Naive thymus-derived CD8-positive, alpha-beta T cell (primary cell): ENCODE results near the gene PARVA. TPM values are rescaled to one million over a fixed set of nuclear protein-coding genes. Genes with fewer than 3 reads are reported as not detected.
A peak's percentile ranks its signal among the peaks of the same experiment; 100 is the strongest.

ENCODE experiments used
- ATAC-seq, 2 donors: fragments of 150-1000 bp; cut with Tn5 transposase in 1 of 2; sonication (Bioruptor Pico), chemical (Tn5 transposase) in 1 of 2; 1 replicate in 1 of 2; 2 replicates in 1 of 2; pipeline ENCODE4 v1.10.0; 2021; ENCODE audit warnings: mild to moderate bottlenecking in 2 of 2, moderate library complexity in 2 of 2
- POLR2A ChIA-PET: fragments of 350-600 bp; sonication (Branson Sonifier 250); formaldehyde crosslinking; loops from one replicate; lab custom pipeline; 2021; ENCODE audit warnings: antibody characterized with exemption; lab: Charles Lee
- DNase-seq, 10 donors: peaks; one replicate each; pipeline versions ENCODE4 v3.0.0 to v3.0.0-alpha.2; 2020 to 2022
- H3K27ac Mint-ChIP-seq, 10 donors: one replicate each; pipeline ENCODE4 v1.8.0; 2020 to 2022; ENCODE audit warnings: mild to moderate bottlenecking in 10 of 10, mixed read lengths in 10 of 10, moderate library complexity in 4 of 10, inconsistent platforms in 1 of 10
- H3K27me3 Mint-ChIP-seq, 5 donors: one replicate each; pipeline ENCODE4 v1.8.0; 2021 to 2022; ENCODE audit warnings: mixed read lengths in 5 of 5
- H3K36me3 Mint-ChIP-seq, 3 donors: one replicate each; pipeline ENCODE4 v1.8.0; 2020 to 2022; ENCODE audit warnings: mixed read lengths in 3 of 3, mild to moderate bottlenecking in 2 of 3, inconsistent platforms in 1 of 3
- H3K4me1 Mint-ChIP-seq, 4 donors: one replicate each; pipeline ENCODE4 v1.8.0; 2021 to 2022; ENCODE audit warnings: mixed read lengths in 4 of 4
- H3K4me3 Mint-ChIP-seq, 10 donors: one replicate each; pipeline ENCODE4 v1.8.0; 2020 to 2022; ENCODE audit warnings: mild to moderate bottlenecking in 10 of 10, mixed read lengths in 10 of 10, moderate library complexity in 6 of 10, inconsistent platforms in 1 of 10
- H3K9me3 Mint-ChIP-seq, 9 donors: one replicate each; pipeline ENCODE4 v1.8.0; 2020 to 2022; ENCODE audit warnings: mixed read lengths in 9 of 9, mild to moderate bottlenecking in 3 of 9, inconsistent platforms in 1 of 9, moderate library complexity in 1 of 9
- polyA plus RNA-seq, 3 donors: library from polyadenylated mRNA; unstranded; fragments of 300-500 nt; fragmentation: Illumina TruSeq; gene quantifications; one replicate each; pipeline ENCODE4 v1.2.3, GENCODE V29; 2021
- total RNA-seq, 8 experiments: library from RNA in 2 of 8; stranded (reverse) in 2 of 8; gene quantifications; one replicate each; pipeline ENCODE4 v1.2.3 and lab custom pipeline; 2021 to 2026

Gene PARVA
- total and polyA plus RNA-seq, 5 experiments from 2014 or later: 0.19 to 0.44 (median 0.26) TPM; not detected in 2

- Mint-ChIP-seq H3K27ac (no peak overlapping the region), H3K9me3 (no peaks in the 10 kb centered on the region), H3K4me3 (no peak overlapping the region), H3K27me3 (peaks cover 3 to 15% (median 5%) of the 10 kb centered on the region in 5 donors), H3K4me1 (peaks cover 0 to 2% (median 0%) of the 10 kb centered on the region in 4 donors), H3K36me3 (no peaks in the 10 kb centered on the region)
- DNase-seq (no peak), ATAC-seq (no peak)
- POLR2A ChIA-PET: no interaction called here
Observed at GRCh38 chr11:12426176-12426575, 48.8 kb downstream of the PARVA start.

- POLR2A ChIA-PET: interaction anchor here (0.6 kb wide), 1 partner anchor 217 kb away, joined by 3 read pairs; no protein-coding TSS in a partner anchor
- H3K4me3 Mint-ChIP-seq: no peak overlapping the region
- H3K36me3 Mint-ChIP-seq: no peaks in the 10 kb centered on the region
- ATAC-seq (no peak), DNase-seq (no peak)
- H3K27ac Mint-ChIP-seq: no peak overlapping the region
- no peaks in the 10 kb centered on the region for H3K9me3 Mint-ChIP-seq
- peaks cover 3 to 15% (median 5%) of the 10 kb centered on the region in 5 donors for H3K27me3 Mint-ChIP-seq
- H3K4me1 Mint-ChIP-seq: peaks cover 0 to 2% (median 0%) of the 10 kb centered on the region in 4 donors
Observed at GRCh38 chr11:12429155-12429554, 51.8 kb downstream of the PARVA start.

- H3K9me3 Mint-ChIP-seq: no peaks in the 10 kb centered on the region
- DNase-seq (no peak), ATAC-seq (no peak)
- H3K4me3 Mint-ChIP-seq: no peak overlapping the region
- H3K4me1 Mint-ChIP-seq: peaks cover 0 to 1% (median 0%) of the 10 kb centered on the region in 4 donors
- no peak overlapping the region for H3K27ac Mint-ChIP-seq
- H3K27me3 Mint-ChIP-seq: peaks cover 1 to 12% (median 3%) of the 10 kb centered on the region in 5 donors
- POLR2A ChIA-PET: no interaction called here
- H3K36me3 Mint-ChIP-seq: no peaks in the 10 kb centered on the region
Observed at GRCh38 chr11:12430351-12430750, 53.0 kb downstream of the PARVA start.

- peaks cover 0 to 4% (median 1%) of the 10 kb centered on the region in 5 donors for H3K27me3 Mint-ChIP-seq
- POLR2A ChIA-PET: no interaction called here
- no peak for DNase-seq
- ATAC-seq: no peak
- H3K4me1 Mint-ChIP-seq: no peaks in the 10 kb centered on the region
- H3K9me3 Mint-ChIP-seq: no peaks in the 10 kb centered on the region
- no peak overlapping the region for H3K27ac Mint-ChIP-seq
- H3K4me3 Mint-ChIP-seq: no peak overlapping the region
- no peaks in the 10 kb centered on the region for H3K36me3 Mint-ChIP-seq
Observed at GRCh38 chr11:12430954-12431595, 53.7 kb downstream of the PARVA start.

GRCh38 chr11:12432507-12432906, 55.1 kb downstream of the PARVA start:
- Mint-ChIP-seq H3K9me3 (no peaks in the 10 kb centered on the region), H3K4me1 (no peaks in the 10 kb centered on the region), H3K4me3 (no peak overlapping the region), H3K27ac (peak overlapping the region in 1 of 10 donors; percentile 57), H3K27me3 (peaks cover 0 to 10% (median 0%) of the 10 kb centered on the region in 5 donors), H3K36me3 (no peaks in the 10 kb centered on the region)
- ATAC-seq: no peak
- POLR2A ChIA-PET: no interaction called here
- no peak for DNase-seq

- ATAC-seq (no peak), DNase-seq (no peak)
- Mint-ChIP-seq H3K4me3 (no peak overlapping the region), H3K27me3 (peaks cover 0 to 10% (median 0%) of the 10 kb centered on the region in 5 donors), H3K9me3 (no peaks in the 10 kb centered on the region), H3K4me1 (no peaks in the 10 kb centered on the region), H3K36me3 (no peaks in the 10 kb centered on the region), H3K27ac (no peak overlapping the region)
- POLR2A ChIA-PET: no interaction called here
Observed at GRCh38 chr11:12433121-12433520, 55.8 kb downstream of the PARVA start.

GRCh38 chr11:12433571-12434324, 56.4 kb downstream of the PARVA start:
- POLR2A ChIA-PET: no interaction called here

GRCh38 chr11:12434325-12434654, 56.9 kb downstream of the PARVA start:
- H3K4me1 Mint-ChIP-seq: no peaks in the 10 kb centered on the region
- no peak for DNase-seq
- no peak overlapping the region for H3K4me3 Mint-ChIP-seq
- no peaks in the 10 kb centered on the region for H3K36me3 Mint-ChIP-seq
- POLR2A ChIA-PET: no interaction called here
- ATAC-seq: no peak
- H3K9me3 Mint-ChIP-seq: peaks cover 0 to under 1% (median 0%) of the 10 kb centered on the region in 9 donors
- H3K27ac Mint-ChIP-seq: no peak overlapping the region
- H3K27me3 Mint-ChIP-seq: peaks cover 0 to 10% (median 1%) of the 10 kb centered on the region in 5 donors

More at GRCh38 chr11:12433571-12434324, 56.4 kb downstream of the PARVA start:
- no peaks in the 10 kb centered on the region for H3K4me1 Mint-ChIP-seq
- no peaks in the 10 kb centered on the region for H3K9me3 Mint-ChIP-seq
- DNase-seq (no peak), ATAC-seq (no peak)
- H3K27me3 Mint-ChIP-seq: peaks cover 0 to 10% (median 0%) of the 10 kb centered on the region in 5 donors
- H3K36me3 Mint-ChIP-seq: no peaks in the 10 kb centered on the region
- no peak overlapping the region for H3K27ac Mint-ChIP-seq
- H3K4me3 Mint-ChIP-seq: no peak overlapping the region

GRCh38 chr11:12435264-12435663, 57.9 kb downstream of the PARVA start:
- POLR2A ChIA-PET: no interaction called here
- Mint-ChIP-seq H3K27ac (no peak overlapping the region), H3K4me1 (no peaks in the 10 kb centered on the region), H3K27me3 (peaks cover 0 to 10% (median 1%) of the 10 kb centered on the region in 5 donors), H3K36me3 (no peaks in the 10 kb centered on the region), H3K4me3 (no peak overlapping the region), H3K9me3 (peaks cover 0 to 10% (median 0%) of the 10 kb centered on the region in 9 donors)
- ATAC-seq (no peak), DNase-seq (no peak)

- H3K4me3 Mint-ChIP-seq: no peak overlapping the region
- peaks cover 0 to 10% (median 0%) of the 10 kb centered on the region in 9 donors for H3K9me3 Mint-ChIP-seq
- DNase-seq: no peak
- H3K27ac Mint-ChIP-seq: no peak overlapping the region
- no peaks in the 10 kb centered on the region for H3K36me3 Mint-ChIP-seq
- H3K27me3 Mint-ChIP-seq: peaks cover 0 to 10% (median 0%) of the 10 kb centered on the region in 5 donors
- ATAC-seq: no peak
- POLR2A ChIA-PET: no interaction called here
- H3K4me1 Mint-ChIP-seq: no peaks in the 10 kb centered on the region
Observed at GRCh38 chr11:12436266-12436665, 58.9 kb downstream of the PARVA start.

- Mint-ChIP-seq H3K27ac (no peak overlapping the region), H3K4me1 (no peaks in the 10 kb centered on the region), H3K36me3 (no peaks in the 10 kb centered on the region), H3K27me3 (peaks cover 0 to 10% (median 0%) of the 10 kb centered on the region in 5 donors), H3K9me3 (peaks cover 0 to 10% (median 0%) of the 10 kb centered on the region in 9 donors), H3K4me3 (no peak overlapping the region)
- POLR2A ChIA-PET: no interaction called here
- DNase-seq (no peak), ATAC-seq (no peak)
Observed at GRCh38 chr11:12438291-12438690, 60.9 kb downstream of the PARVA start.

- no peak for DNase-seq
- Mint-ChIP-seq H3K4me3 (no peak overlapping the region), H3K9me3 (peaks cover 0 to 10% (median 0%) of the 10 kb centered on the region in 9 donors), H3K27me3 (peaks cover 0 to 10% (median under 1%) of the 10 kb centered on the region in 5 donors), H3K27ac (no peak overlapping the region), H3K4me1 (no peaks in the 10 kb centered on the region), H3K36me3 (no peaks in the 10 kb centered on the region)
- no peak for ATAC-seq
- POLR2A ChIA-PET: no interaction called here
Observed at GRCh38 chr11:12439615-12440014, 62.2 kb downstream of the PARVA start.

- no peak for ATAC-seq
- no peak for DNase-seq
- H3K4me3 Mint-ChIP-seq: no peak overlapping the region
- peaks cover 0 to 10% (median 0%) of the 10 kb centered on the region in 9 donors for H3K9me3 Mint-ChIP-seq
- no peaks in the 10 kb centered on the region for H3K4me1 Mint-ChIP-seq
- peaks cover 0 to 7% (median 2%) of the 10 kb centered on the region in 5 donors for H3K27me3 Mint-ChIP-seq
- POLR2A ChIA-PET: no interaction called here
- no peaks in the 10 kb centered on the region for H3K36me3 Mint-ChIP-seq
- no peak overlapping the region for H3K27ac Mint-ChIP-seq
Observed at GRCh38 chr11:12440565-12440964, 63.2 kb downstream of the PARVA start.
